ENCODE results near the gene SERPINB12. TPM values are rescaled to one million over a fixed set of nuclear protein-coding genes. Genes with fewer than 3 reads are reported as not detected.

Gene SERPINB12
- total and polyA plus RNA-seq, 2 donors (not counting 3 experiments of a cell fraction or from before 2014, with no cell fraction given) = not detected

- Histone ChIP-seq H3K9me1 (replicated peaks; ENCODE audit: control insufficient read depth, extremely low read depth, insufficient read depth, low read length) (no peaks in the 10 kb centered on the region), H3K4me3 (replicated peaks in 1 of 3; ENCODE audit: insufficient read depth in 1 of 3, low read depth in 1 of 3, low read length in 3 of 3) (no peak overlapping the region), H3K9me3 (replicated peaks; ENCODE audit: control insufficient read depth, insufficient read depth, low read length) (no peaks in the 10 kb centered on the region), H3K9ac (replicated peaks; ENCODE audit: extremely low read depth, insufficient read depth, low read length) (no peak overlapping the region), H3K27me3 (ENCODE audit: control insufficient read depth in 2 of 2, insufficient read depth in 2 of 2, low read length in 2 of 2) (no peaks in the 10 kb centered on the region), H3K4me1 (ENCODE audit: control insufficient read depth, extremely low read depth, insufficient read depth, low read length) (no peaks in the 10 kb centered on the region), H3K79me2 (ENCODE audit: control insufficient read depth, insufficient read depth, low read length) (no peaks in the 10 kb centered on the region), H2AFZ (ENCODE audit: low read depth, low read length) (no peak overlapping the region), H3K27ac (ENCODE audit: insufficient read depth, low read depth, low read length) (no peak overlapping the region), H3K36me3 (ENCODE audit: control insufficient read depth in 2 of 2, extremely low read depth in 1 of 2, insufficient read depth in 2 of 2, low read length in 2 of 2) (no peaks in the 10 kb centered on the region), H3K4me2 (ENCODE audit: insufficient read depth, low read length) (no peak overlapping the region), H4K20me1 (replicated peaks; ENCODE audit: control insufficient read depth, extremely low read depth, insufficient read depth, low read length) (no peaks in the 10 kb centered on the region)
- dilution Hi-C loops (cut with MboI; ENCODE audit: extremely low pct_ligation_motif_present, low sequenced_read_pairs) = no loop called here
- TF ChIP-seq JUN (IDR thresholded peaks at IDR 0.05; ENCODE audit: borderline replicate concordance, insufficient read depth, insufficient read length, low read depth) (no peak), POLR2AphosphoS5 (IDR thresholded peaks at IDR 0.05; ENCODE audit: insufficient read depth, low read depth, low read length) (no peak), CTCF (IDR thresholded peaks at IDR 0.05; ENCODE audit: extremely low read depth in 1 of 2, insufficient read depth in 1 of 2, low read depth in 1 of 2, low read length in 2 of 2) (no peak), MAX (IDR thresholded peaks at IDR 0.05; ENCODE audit: insufficient read depth, insufficient read length) (no peak), FOS (IDR thresholded peaks at IDR 0.05; ENCODE audit: borderline replicate concordance, insufficient read depth, low read length) (no peak), GATA2 (IDR thresholded peaks at IDR 0.05; ENCODE audit: insufficient read depth, insufficient read length, low read depth, low read length) (no peak)
- FAIRE-seq = no peak
- no TSS peak for BruUV-seq (replicated peaks)
- ChIA-PET CTCF (interaction anchor here (0.7 to 1.7 kb wide), 4 partner anchors 10 to 441 kb away, joined by 3 to 6 read pairs (median 3); partner anchors contain the start of gene SERPINB5), POLR2A (no interaction called here)
- intact Hi-C loops (cut with micrococcal nuclease) = no loop called here
- no peak for DNase-seq (ENCODE audit: low read depth, low spot score)
Observed at GRCh38 chr18:63495675-63496074, 46.5 kb upstream of the SERPINB12 start.

Data from endothelial cell of umbilical vein (primary cell).